Measurements from ENCODE around the gene HDAC7.

HDAC7 gene

GRCh38 chr12:47795814-47796411, 23.8 kb downstream of the HDAC7 start:
- H3K27me3 ChIP-seq (ENCODE audit: control insufficient read depth, insufficient read depth, low read length), result no peaks in the 10 kb centered on the region
- H3K4me3 ChIP-seq (ENCODE audit: low read depth, low read length), result no peak overlapping the region
- H3K79me2 ChIP-seq, result peaks cover 66% of the 10 kb centered on the region
- H3K36me3 ChIP-seq (ENCODE audit: control insufficient read depth, insufficient read depth, low read length), result no peaks in the 10 kb centered on the region
- H3K4me1 ChIP-seq, result peaks cover 9% of the 10 kb centered on the region
- H3K9me3 ChIP-seq (ENCODE audit: control insufficient read depth, low read length), result no peaks in the 10 kb centered on the region
- no peak overlapping the region for H3K9ac ChIP-seq
- no peak overlapping the region for H3K4me2 ChIP-seq (ENCODE audit: low read length)
- no peak overlapping the region for H2AFZ ChIP-seq
- TF ChIP-seq CTCF (IDR thresholded peaks at IDR 0.05), result no peak
- no peak overlapping the region for H3K27ac ChIP-seq

DNA sequence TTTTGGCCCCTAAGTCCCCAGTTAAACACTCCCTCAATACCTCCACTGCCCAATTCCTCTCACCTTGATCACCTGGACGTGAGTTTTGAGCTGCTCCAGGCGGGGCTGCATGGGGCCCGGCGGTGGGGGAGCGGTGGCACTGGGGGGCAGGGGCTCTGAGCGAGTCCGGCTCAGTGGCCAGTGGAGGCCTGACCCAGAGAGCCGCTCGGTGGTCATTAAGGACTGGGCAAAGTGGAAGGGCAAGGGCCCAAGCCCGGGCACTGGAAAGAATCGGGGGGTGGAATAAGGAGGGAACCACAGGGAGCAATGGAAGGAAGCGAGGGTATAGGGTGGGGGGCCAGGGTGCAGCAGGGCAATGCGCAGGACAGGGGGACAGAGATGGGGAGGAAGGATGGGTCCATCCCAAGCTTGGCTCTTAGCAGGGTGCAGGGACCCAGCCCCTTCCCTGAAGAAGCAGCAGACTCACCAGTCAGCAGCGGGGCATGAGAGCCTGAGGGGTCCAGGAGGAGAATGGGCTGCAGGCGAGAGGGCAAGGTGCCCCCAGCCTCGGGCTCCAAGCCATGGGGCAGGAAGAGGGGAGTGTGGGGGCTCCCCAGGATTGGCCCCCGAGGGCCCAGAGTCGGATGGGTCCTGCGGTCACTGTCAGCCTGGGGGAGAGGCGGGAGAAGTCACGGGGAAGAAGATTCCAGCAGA, 24.4 kb downstream of the HDAC7 start:
- no peak for TF ChIP-seq CTCF (IDR thresholded peaks at IDR 0.05)
- Histone ChIP-seq H3K4me1 (peaks cover 8% of the 10 kb centered on the region), H3K9ac (no peak overlapping the region), H3K4me3 (ENCODE audit: low read depth, low read length) (no peak overlapping the region), H3K27ac (no peak overlapping the region), H3K36me3 (ENCODE audit: control insufficient read depth, insufficient read depth, low read length) (no peaks in the 10 kb centered on the region), H2AFZ (no peak overlapping the region), H3K9me3 (ENCODE audit: control insufficient read depth, low read length) (no peaks in the 10 kb centered on the region), H3K4me2 (ENCODE audit: low read length) (no peak overlapping the region), H3K27me3 (ENCODE audit: control insufficient read depth, insufficient read depth, low read length) (no peaks in the 10 kb centered on the region), H3K79me2 (peaks cover 60% of the 10 kb centered on the region)

DNA sequence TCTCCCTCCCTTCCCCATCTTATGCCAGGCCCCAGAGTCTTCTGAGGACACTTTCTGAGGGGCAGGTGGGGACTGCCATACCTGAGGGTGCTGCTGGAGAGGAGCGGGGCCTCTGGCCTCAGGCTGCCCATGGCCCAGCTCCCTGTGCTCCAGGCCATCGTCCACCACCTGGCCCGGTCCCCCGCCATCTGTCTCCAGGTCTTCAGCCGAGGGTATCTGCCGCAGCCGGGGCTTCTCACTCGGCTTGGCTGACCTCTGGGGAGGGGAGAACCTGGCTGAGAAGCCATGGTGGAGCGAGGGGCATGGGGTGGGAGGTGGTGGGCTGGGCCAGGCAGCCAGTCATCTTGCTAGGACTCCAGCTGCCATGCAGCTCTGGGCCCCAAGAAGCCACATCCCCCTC, 25.0 kb downstream of the HDAC7 start:
- Histone ChIP-seq H3K36me3 (ENCODE audit: control insufficient read depth, insufficient read depth, low read length) (no peaks in the 10 kb centered on the region), H3K79me2 (peaks cover 57% of the 10 kb centered on the region)
- no peak for TF ChIP-seq CTCF (IDR thresholded peaks at IDR 0.05)

DNA sequence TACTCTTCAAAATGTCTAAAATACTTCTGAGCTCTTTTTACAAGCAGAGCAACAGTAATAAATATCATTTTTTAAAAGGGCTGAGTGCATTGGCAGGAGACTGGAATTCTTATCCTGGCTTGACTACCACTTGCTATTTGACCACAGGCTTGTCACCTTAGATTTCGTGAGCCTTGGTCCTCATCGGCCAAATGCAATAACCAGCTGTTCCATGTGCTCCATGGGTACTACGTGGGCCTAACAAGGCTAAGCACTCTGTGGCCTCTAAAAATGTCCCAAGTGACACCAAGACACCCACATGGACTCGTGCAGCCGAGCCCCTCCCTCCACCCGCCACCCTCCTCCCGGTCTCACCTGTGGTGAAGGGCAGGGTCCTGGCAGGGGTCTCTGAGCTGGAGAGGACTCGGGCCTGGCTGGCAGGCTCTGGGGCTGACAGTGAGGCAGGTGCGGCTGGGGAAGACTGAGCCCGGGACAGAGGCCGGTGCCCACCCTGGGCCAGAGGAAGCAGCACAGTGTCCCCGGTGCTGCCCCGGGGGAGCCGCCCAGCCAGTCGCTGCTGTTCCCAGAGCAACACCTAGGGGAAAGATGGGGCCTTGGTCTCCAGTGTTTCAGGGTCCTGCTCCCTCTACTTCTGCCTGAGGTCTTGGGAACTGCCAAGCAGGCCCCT, 26.6 kb downstream of the HDAC7 start:
- H2AFZ ChIP-seq, result no peak overlapping the region
- no peak for TF ChIP-seq CTCF (IDR thresholded peaks at IDR 0.05)
- no peak overlapping the region for H3K27ac ChIP-seq
- peaks cover 42% of the 10 kb centered on the region for H3K79me2 ChIP-seq
- H3K4me1 ChIP-seq, result peaks cover 13% of the 10 kb centered on the region
- H3K4me2 ChIP-seq (ENCODE audit: low read length), result no peak overlapping the region
- no peaks in the 10 kb centered on the region for H3K27me3 ChIP-seq (ENCODE audit: control insufficient read depth, insufficient read depth, low read length)
- H3K9ac ChIP-seq, result no peak overlapping the region
- H3K9me3 ChIP-seq (ENCODE audit: control insufficient read depth, low read length), result no peaks in the 10 kb centered on the region
- H3K4me3 ChIP-seq (ENCODE audit: low read depth, low read length), result no peak overlapping the region
- H3K36me3 ChIP-seq (ENCODE audit: control insufficient read depth, insufficient read depth, low read length), result no peaks in the 10 kb centered on the region

More for the DNA sequence above, 25.0 kb downstream of the HDAC7 start:
- Histone ChIP-seq H3K4me2 (ENCODE audit: low read length) (no peak overlapping the region), H3K27ac (no peak overlapping the region), H3K4me3 (ENCODE audit: low read depth, low read length) (no peak overlapping the region), H3K27me3 (ENCODE audit: control insufficient read depth, insufficient read depth, low read length) (no peaks in the 10 kb centered on the region), H3K4me1 (peaks cover 5% of the 10 kb centered on the region), H3K9me3 (ENCODE audit: control insufficient read depth, low read length) (no peaks in the 10 kb centered on the region), H3K9ac (no peak overlapping the region), H2AFZ (no peak overlapping the region)

All from parathyroid adenoma (tissue), 2 donors.